H1 (cell line): ENCODE results near the gene MSI2.

Experiments used
- EGR1 ChIP-seq: IDR thresholded peaks from 2 replicates; pipeline ENCODE4 v1.6.1; 2011; ENCODE audit warnings: low read depth, low read length, borderline replicate concordance
- SUZ12 ChIP-seq: fragments of 200-600 bp; sonication (generic); IDR thresholded peaks from 2 replicates; pipeline ENCODE4 v1.6.1; 2012; ENCODE audit warnings: mild to moderate bottlenecking, inconsistent platforms, low read length, moderate library complexity, mixed read lengths
- TF ChIP-seq, protein P1 (sequence below), 3 experiments: IDR thresholded peaks; 1 replicate in 2 of 3; 2 replicates in 1 of 3; pipeline versions ENCODE4 v1.5.1 to v1.6.1; 2011; ENCODE audit warnings: low read length in 3 of 3, mild to moderate bottlenecking in 3 of 3, inconsistent platforms in 2 of 3, low read depth in 1 of 3, moderate library complexity in 1 of 3; ENCODE audit not compliant: insufficient read depth in 1 of 3; ENCODE audit errors: control extremely low read depth in 1 of 3

GRCh38 chr17:57481910-57482391, 225.6 kb downstream of the MSI2 start:
- TF ChIP-seq, protein P1, sequence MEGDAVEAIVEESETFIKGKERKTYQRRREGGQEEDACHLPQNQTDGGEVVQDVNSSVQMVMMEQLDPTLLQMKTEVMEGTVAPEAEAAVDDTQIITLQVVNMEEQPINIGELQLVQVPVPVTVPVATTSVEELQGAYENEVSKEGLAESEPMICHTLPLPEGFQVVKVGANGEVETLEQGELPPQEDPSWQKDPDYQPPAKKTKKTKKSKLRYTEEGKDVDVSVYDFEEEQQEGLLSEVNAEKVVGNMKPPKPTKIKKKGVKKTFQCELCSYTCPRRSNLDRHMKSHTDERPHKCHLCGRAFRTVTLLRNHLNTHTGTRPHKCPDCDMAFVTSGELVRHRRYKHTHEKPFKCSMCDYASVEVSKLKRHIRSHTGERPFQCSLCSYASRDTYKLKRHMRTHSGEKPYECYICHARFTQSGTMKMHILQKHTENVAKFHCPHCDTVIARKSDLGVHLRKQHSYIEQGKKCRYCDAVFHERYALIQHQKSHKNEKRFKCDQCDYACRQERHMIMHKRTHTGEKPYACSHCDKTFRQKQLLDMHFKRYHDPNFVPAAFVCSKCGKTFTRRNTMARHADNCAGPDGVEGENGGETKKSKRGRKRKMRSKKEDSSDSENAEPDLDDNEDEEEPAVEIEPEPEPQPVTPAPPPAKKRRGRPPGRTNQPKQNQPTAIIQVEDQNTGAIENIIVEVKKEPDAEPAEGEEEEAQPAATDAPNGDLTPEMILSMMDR (IDR thresholded peaks at IDR 0.05; ENCODE audit: control extremely low read depth in 1 of 3, insufficient read depth in 1 of 3, low read depth in 1 of 3, low read length in 3 of 3), result no peak
- no peak for TF ChIP-seq EGR1
- TF ChIP-seq SUZ12, result no peak
